Fibroblast of villous mesenchyme (primary cell): ENCODE measurements around the gene GBA2. TPM values are rescaled to one million over a fixed set of nuclear protein-coding genes. Genes with fewer than 3 reads are reported as not detected.

ENCODE experiments used
- DNase-seq: peaks from one replicate; pipeline ENCODE4 v3.0.0-alpha.2; 2010; ENCODE audit warnings: low read depth
- H3K4me3 ChIP-seq: 2 replicates; pipeline ENCODE4 v1.5.1; 2011; ENCODE audit warnings: low read depth, mild to moderate bottlenecking, low read length
- CTCF ChIP-seq: IDR thresholded peaks from 2 replicates; pipeline ENCODE4 v1.5.1; 2012; ENCODE audit warnings: low read depth, mild to moderate bottlenecking, low read length; ENCODE audit not compliant: insufficient read depth
- small RNA-seq: library from RNA; depleted of rRNA; stranded (forward); fragments of <200 nt; gene quantifications from one replicate; pipeline ENCODE3, GENCODE V24; 2012
- total RNA-seq: library from RNA; depleted of rRNA; stranded (reverse); fragments of >200 nt; gene quantifications from 2 replicates; pipeline ENCODE4 v1.2.3, GENCODE V29; 2012

Gene GBA2
- total RNA-seq, 1 donor = 38.4 TPM

GRCh38 chr9:35687972-35688557 lies 61.0 kb downstream of the GBA2 start:
- no peak for TF ChIP-seq CTCF
- H3K4me3 ChIP-seq = peak overlapping the region; percentile 92
- no peak for DNase-seq

DNA sequence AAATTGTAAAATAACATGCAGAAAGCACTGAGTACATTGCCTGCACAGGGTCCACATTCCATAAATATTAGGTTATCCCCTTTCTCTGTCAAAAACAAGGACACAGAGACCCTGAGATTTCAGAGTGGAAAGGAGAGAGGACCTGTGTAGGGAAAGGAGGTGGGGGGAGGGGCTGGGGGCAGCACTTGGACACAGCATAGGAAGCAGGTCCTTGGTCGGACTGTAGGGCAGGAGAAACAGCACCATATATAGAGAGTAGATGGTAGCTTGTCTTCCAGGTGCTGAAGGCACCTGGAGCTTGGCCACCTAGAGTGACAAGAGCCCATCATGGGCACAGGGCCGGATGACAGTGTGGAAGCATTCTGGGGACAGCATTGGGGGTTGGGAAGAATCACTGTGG lies 61.7 kb downstream of the GBA2 start:
- no peak for DNase-seq
- peak overlapping the region; percentile 92 for H3K4me3 ChIP-seq
- TF ChIP-seq CTCF = no peak

Small RNA genes within 50 kb of the gene (small RNA-seq; reads per million reads assigned to genes)
- 0.47 reads per million for gene MIR6853

Other genes with a start within 250 kb of the GBA2 start
- gene TESK1, start 144.0 kb downstream of the GBA2 start, total RNA-seq = 13.0 and 13.2 TPM in 2 replicates
- 0.86 and 1.3 TPM in 2 replicates for gene CD72, start 130.8 kb downstream of the GBA2 start, total RNA-seq
- gene SIT1, start 98.3 kb downstream of the GBA2 start, total RNA-seq = under 0.01 TPM in 1 of 2 replicates, not detected in the other
- 103,191 and 163,599 TPM in 2 replicates for gene RMRP, start 91.2 kb downstream of the GBA2 start, total RNA-seq
- gene CCDC107, start 90.9 kb downstream of the GBA2 start, total RNA-seq = 18.1 and 18.7 TPM in 2 replicates
- gene ARHGEF39, start 84.0 kb downstream of the GBA2 start, total RNA-seq = 0.97 and 3.0 TPM in 2 replicates
- gene CA9, start 75.3 kb downstream of the GBA2 start, total RNA-seq = under 0.01 TPM in 1 of 2 replicates, not detected in the other
- gene TPM2, start 59.3 kb downstream of the GBA2 start, total RNA-seq = 1,636 and 1,893 TPM in 2 replicates
- gene TLN1, start 17.0 kb downstream of the GBA2 start, total RNA-seq = 369 and 428 TPM in 2 replicates
- 107 and 126 TPM in 2 replicates for gene CREB3, start 16.6 kb downstream of the GBA2 start, total RNA-seq
- gene RGP1, start 59 bp upstream of the GBA2 start, total RNA-seq = 14.8 and 17.7 TPM in 2 replicates
- gene MSMP, start 5.0 kb upstream of the GBA2 start, total RNA-seq = not detected in 2 replicates
- gene NPR2, start 42.4 kb upstream of the GBA2 start, total RNA-seq = 16.4 and 19.9 TPM in 2 replicates
- 0.32 and 0.86 TPM in 2 replicates for gene SPAG8, start 63.0 kb upstream of the GBA2 start, total RNA-seq
- 13.8 and 27.4 TPM in 2 replicates for gene HINT2, start 65.8 kb upstream of the GBA2 start, total RNA-seq
- gene FAM221B, start 79.5 kb upstream of the GBA2 start, total RNA-seq = not detected in 2 replicates
- 0.86 and 1.9 TPM in 2 replicates for gene TMEM8B, start 80.0 kb upstream of the GBA2 start, total RNA-seq
- not detected in 2 replicates for gene OR13J1, start 121.2 kb upstream of the GBA2 start, total RNA-seq
- 0.43 and 0.97 TPM in 2 replicates for gene HRCT1, start 157.0 kb upstream of the GBA2 start, total RNA-seq
- not detected in 2 replicates for gene SPAAR, start 160.3 kb upstream of the GBA2 start, total RNA-seq
- under 0.01 and 0.32 TPM in 2 replicates for gene OR2S2, start 208.9 kb upstream of the GBA2 start, total RNA-seq